ENCODE measurements around the gene STX8.
A peak's percentile ranks its signal among the peaks of the same experiment; 100 is the strongest.
"Not testable (repeated sequence)": the region's sequence is repeated elsewhere in the genome, so short reads cannot be mapped to it uniquely, and the experiment has no call there.

Gene STX8

GRCh38 chr17:9575381-9576101, at the start of gene STX8:
Gene STX8 (minus strand): TSS chr17:9575820. CDS start chr17:9575808, 12 bp downstream.
- DNase-seq: peak in 57 of 58 donors; percentile 38 to 90 (median 79)

- DNase-seq: no peak
Observed at GRCh38 chr17:9622961-9623360, 47.3 kb upstream of the STX8 start.

GRCh38 chr17:9615486-9615885, 39.9 kb upstream of the STX8 start:
- DNase-seq: no peak

GRCh38 chr17:9612006-9612405, 36.4 kb upstream of the STX8 start:
- DNase-seq: no peak

GRCh38 chr17:9611557-9611956, 35.9 kb upstream of the STX8 start:
- DNase-seq: no peak

- not testable (repeated sequence) for DNase-seq
Observed at GRCh38 chr17:9607058-9607457, 31.4 kb upstream of the STX8 start.

GRCh38 chr17:9606453-9606852, 30.8 kb upstream of the STX8 start:
- no peak for DNase-seq

GRCh38 chr17:9604583-9604982, 29.0 kb upstream of the STX8 start:
- not testable (repeated sequence) for DNase-seq

- DNase-seq: no peak
Observed at GRCh38 chr17:9598661-9599060, 23.0 kb upstream of the STX8 start.

GRCh38 chr17:9597638-9598037, 22.0 kb upstream of the STX8 start:
- DNase-seq: not testable (repeated sequence)

GRCh38 chr17:9594065-9594464, 18.4 kb upstream of the STX8 start:
- peak in 5 of 58 donors; percentile 2 to 6 (median 3) for DNase-seq

GRCh38 chr17:9587969-9588656, 12.5 kb upstream of the STX8 start:
- DNase-seq: peak in 10 of 58 donors; percentile 0 to 30 (median 8)

GRCh38 chr17:9577373-9577709, 1.7 kb upstream of the STX8 start:
- no peak for DNase-seq

GRCh38 chr17:9576521-9577372, 1.1 kb upstream of the STX8 start, which contains the start of gene CFAP52:
Gene CFAP52 (plus strand): TSS chr17:9576642. CDS start chr17:9576696, 54 bp downstream.
- peak in 57 of 58 donors; percentile 23 to 84 (median 65) for DNase-seq

- DNase-seq: no peak
Observed at GRCh38 chr17:9571201-9571600, 4.4 kb downstream of the STX8 start.

GRCh38 chr17:9568957-9569588, 6.5 kb downstream of the STX8 start:
- no peak for DNase-seq

GRCh38 chr17:9568004-9568403, 7.6 kb downstream of the STX8 start:
- DNase-seq: no peak

GRCh38 chr17:9566739-9567138, 8.9 kb downstream of the STX8 start:
- not testable (repeated sequence) for DNase-seq

GRCh38 chr17:9566067-9566466, 9.6 kb downstream of the STX8 start:
- no peak for DNase-seq

- no peak for DNase-seq
Observed at GRCh38 chr17:9564104-9564503, 11.5 kb downstream of the STX8 start.

- DNase-seq: no peak
Observed at GRCh38 chr17:9557857-9558256, 17.8 kb downstream of the STX8 start.
